ENCODE results near the gene ZNRD2. TPM values are rescaled to one million over a fixed set of nuclear protein-coding genes. Genes with fewer than 3 reads are reported as not detected.
A peak's percentile ranks its signal among the peaks of the same experiment; 100 is the strongest.

Gene ZNRD2
- total and polyA plus RNA-seq, 10 of the 15 experiments (the other 5 are each of a cell fraction or from before 2014, with no cell fraction given), result 7.9 to 111 (median 55.4) TPM

- no peak for TF ChIP-seq REST (IDR thresholded peaks at IDR 0.05; ENCODE audit: low read depth, low read length)
- no peak for TF ChIP-seq RFX5 (IDR thresholded peaks at IDR 0.05; ENCODE audit: low read depth, low read length)
- no peak for TF ChIP-seq CUX1 (IDR thresholded peaks at IDR 0.05; ENCODE audit: insufficient replicate concordance, low read depth, low read length)
- TF ChIP-seq IKZF1 (conservative IDR thresholded peaks at IDR 0.05), result peak; percentile 91
- TF ChIP-seq BCL11A (IDR thresholded peaks at IDR 0.05; ENCODE audit: low read depth, low read length), result no peak
- TF ChIP-seq SP1 (IDR thresholded peaks at IDR 0.05; ENCODE audit: low read depth, low read length), result peak; percentile 34
- peak; percentile 59; the same call in 1 of the 2 replicates for TF ChIP-seq EED (IDR thresholded peaks at IDR 0.05; ENCODE audit: low read depth)
- TF ChIP-seq POLR2AphosphoS5 (IDR thresholded peaks at IDR 0.05; ENCODE audit: low read length), result peak; percentile 68; the same call in 1 of the 2 replicates
- TF ChIP-seq PKNOX1 (IDR thresholded peaks at IDR 0.05), result no peak
- peak; percentile 87 for TF ChIP-seq RB1 (IDR thresholded peaks at IDR 0.05; ENCODE audit: borderline replicate concordance)
- no peak for TF ChIP-seq STAT3 (IDR thresholded peaks at IDR 0.05; ENCODE audit: low read depth, low read length)
- TF ChIP-seq ATF7 (IDR thresholded peaks at IDR 0.05; ENCODE audit: low read depth), result 0 out of 2 replicates have a peak, but pooled peaks have one; percentile 6
- 0 out of 2 replicates have a peak, but pooled peaks have one; percentile 43 for TF ChIP-seq CREM (IDR thresholded peaks at IDR 0.05; ENCODE audit: low read depth)
- TF ChIP-seq TCF12 (IDR thresholded peaks at IDR 0.05; ENCODE audit: low read depth, low read length), result peak; percentile 11; the same call in 1 of the 2 replicates
- TF ChIP-seq SMAD5 (IDR thresholded peaks at IDR 0.05; ENCODE audit: low read depth), result no peak
- no peak for TF ChIP-seq NR2C2 (IDR thresholded peaks at IDR 0.05; ENCODE audit: borderline replicate concordance, control insufficient read depth, insufficient read length, low read depth)
- TF ChIP-seq LARP7 (IDR thresholded peaks at IDR 0.05), result peak; percentile 53
- 0 out of 2 replicates have a peak, but pooled peaks have one; percentile 8 for TF ChIP-seq RCOR1 (conservative IDR thresholded peaks at IDR 0.05; ENCODE audit: low read depth, low read length)
- 0 out of 2 replicates have a peak, but pooled peaks have one; percentile 36 for TF ChIP-seq RELB (IDR thresholded peaks at IDR 0.05; ENCODE audit: low read depth)
These were observed 29.8 kb upstream of the ZNRD2 start (continued) for GRCh38 chr11:65540290-65541092.
